Measurements from ENCODE around the gene CAMK4. TPM values are rescaled to one million over a fixed set of nuclear protein-coding genes. Genes with fewer than 3 reads are reported as not detected.

CAMK4 gene
- total and polyA plus RNA-seq, 2 experiments from 2014 or later = 4.2 to 7.3 TPM

- H3K79me2 ChIP-seq (replicated peaks; ENCODE audit: insufficient read depth) = no peaks in the 10 kb centered on the region
- Mint-ChIP-seq H3K36me3 (ENCODE audit: low read depth) (no peaks in the 10 kb centered on the region), H3K4me1 (peaks cover 3% of the 10 kb centered on the region; the same call in 1 of the 3 replicates), H3K27ac (no peak overlapping the region), H3K9me3 (no peaks in the 10 kb centered on the region), H3K27me3 (ENCODE audit: insufficient read depth, low read depth, poor library complexity) (no peaks in the 10 kb centered on the region), H3K4me3 (no peak overlapping the region)
- H3K4me3 ChIP-seq = no peak overlapping the region
- TF ChIP-seq ZNF114 (CRISPR knock-in tag; IDR thresholded peaks at IDR 0.05) = no peak
- TF ChIP-seq POLR2AphosphoS5 (IDR thresholded peaks at IDR 0.05; ENCODE audit: low read depth) = no peak
- TF ChIP-seq NANOG (IDR thresholded peaks at IDR 0.05; ENCODE audit: borderline replicate concordance) = no peak
- no peak for TF ChIP-seq CTCF (conservative IDR thresholded peaks at IDR 0.05; ENCODE audit: low read depth in 2 of 2)
- TF ChIP-seq ZNF331 (CRISPR knock-in tag; IDR thresholded peaks at IDR 0.05; ENCODE audit: low read depth) = no peak
- TF ChIP-seq EZH2phosphoT487 (IDR thresholded peaks at IDR 0.05; ENCODE audit: unreplicated experiment) = no peak
- no peak for TF ChIP-seq JUNB (IDR thresholded peaks at IDR 0.05; ENCODE audit: unreplicated experiment)
- TF ChIP-seq ZNF462 (CRISPR knock-in tag; IDR thresholded peaks at IDR 0.05) = no peak
- TF ChIP-seq CREB1 (CRISPR knock-in tag; IDR thresholded peaks at IDR 0.05; ENCODE audit: low read depth) = no peak
- no peak for TF ChIP-seq REST (IDR thresholded peaks at IDR 0.05; ENCODE audit: unreplicated experiment)
- TF ChIP-seq ETS1 (IDR thresholded peaks at IDR 0.05) = no peak
- TF ChIP-seq EZH2 (IDR thresholded peaks at IDR 0.05; ENCODE audit: low read depth, unreplicated experiment) = no peak
- TF ChIP-seq STAT1 (IDR thresholded peaks at IDR 0.05; ENCODE audit: unreplicated experiment) = no peak
- H2AFZ ChIP-seq = no peak overlapping the region
- H3K27ac ChIP-seq (ENCODE audit: low read depth) = no peak overlapping the region
- no peak for DNase-seq (ENCODE audit: low spot score)
- H3K9me2 ChIP-seq (ENCODE audit: insufficient read depth) = no peaks in the 10 kb centered on the region
- no peaks in the 10 kb centered on the region for H3K4me1 ChIP-seq (ENCODE audit: insufficient read depth)
- no peak overlapping the region for H3K4me2 ChIP-seq
- no peaks in the 10 kb centered on the region for H4K20me1 ChIP-seq (replicated peaks; ENCODE audit: insufficient read depth)
- H3F3A ChIP-seq (replicated peaks; ENCODE audit: low read depth) = no peaks in the 10 kb centered on the region
- no peak for ATAC-seq
- H3K27me3 ChIP-seq (ENCODE audit: insufficient read depth) = no peaks in the 10 kb centered on the region
- H3K36me3 ChIP-seq (ENCODE audit: insufficient read depth) = no peaks in the 10 kb centered on the region
Measured at GRCh38 chr5:111387361-111387760, 163.2 kb downstream of the CAMK4 start.
